Ishikawa (cell line): ENCODE results near the gene ELMOD3.

Source experiments
- CEBPB ChIP-seq: IDR thresholded peaks from 2 replicates; pipeline ENCODE4 v1.6.1; 2012
- CREB1 ChIP-seq: IDR thresholded peaks from 2 replicates; pipeline ENCODE4 v1.6.1; 2012; ENCODE audit warnings: low read depth
- EGR1 ChIP-seq: IDR thresholded peaks from 2 replicates; pipeline ENCODE4 v1.6.1; 2012
- EP300 ChIP-seq: IDR thresholded peaks from 2 replicates; pipeline ENCODE4 v1.6.1; 2012; ENCODE audit warnings: borderline replicate concordance
- FOXM1 ChIP-seq: IDR thresholded peaks from 2 replicates; pipeline ENCODE4 v1.6.1; 2012; ENCODE audit warnings: low read depth, borderline replicate concordance
- MAX ChIP-seq: IDR thresholded peaks from 2 replicates; pipeline ENCODE4 v1.6.1; 2012
- NFIC ChIP-seq: IDR thresholded peaks from 2 replicates; pipeline ENCODE4 v1.6.1; 2012
- RAD21 ChIP-seq: IDR thresholded peaks from 2 replicates; pipeline ENCODE4 v1.6.1; 2012; ENCODE audit warnings: low read depth
- REST ChIP-seq: IDR thresholded peaks from 2 replicates; pipeline ENCODE4 v1.6.1; 2012; ENCODE audit warnings: low read depth, mild to moderate bottlenecking
- TAF1 ChIP-seq: IDR thresholded peaks from 2 replicates; pipeline ENCODE4 v1.6.1; 2012; ENCODE audit warnings: low read depth, mild to moderate bottlenecking
- TCF12 ChIP-seq: IDR thresholded peaks from 2 replicates; pipeline ENCODE4 v1.6.1; 2012; ENCODE audit warnings: low read depth
- TEAD4 ChIP-seq: IDR thresholded peaks from 2 replicates; pipeline ENCODE4 v1.6.1; 2012
- USF1 ChIP-seq: IDR thresholded peaks from 2 replicates; pipeline ENCODE4 v1.6.1; 2012
- YY1 ChIP-seq: IDR thresholded peaks from 2 replicates; pipeline ENCODE4 v1.6.1; 2012; ENCODE audit warnings: low read depth
- ZBTB7A ChIP-seq: IDR thresholded peaks from 2 replicates; pipeline ENCODE4 v1.6.1; 2012; ENCODE audit warnings: low read depth

ELMOD3 gene

GRCh38 chr2:85368921-85369320, 14.4 kb downstream of the ELMOD3 start:
- TF ChIP-seq CREB1 (no peak), ZBTB7A (no peak), YY1 (no peak), FOXM1 (no peak)

GRCh38 chr2:85369500-85369899, 14.9 kb downstream of the ELMOD3 start:
- no peak for TF ChIP-seq TAF1
- no peak for TF ChIP-seq TEAD4
- TF ChIP-seq FOXM1, result no peak
- no peak for TF ChIP-seq USF1
- no peak for TF ChIP-seq TCF12
- no peak for TF ChIP-seq ZBTB7A
- no peak for TF ChIP-seq RAD21
- TF ChIP-seq REST, result no peak
- TF ChIP-seq MAX, result no peak
- no peak for TF ChIP-seq NFIC
- TF ChIP-seq CREB1, result no peak
- no peak for TF ChIP-seq CEBPB
- TF ChIP-seq YY1, result no peak
- no peak for TF ChIP-seq EGR1
- TF ChIP-seq EP300, result no peak

GRCh38 chr2:85371045-85371444, 16.5 kb downstream of the ELMOD3 start:
- TF ChIP-seq CEBPB (no peak), NFIC (no peak), MAX (no peak), EGR1 (no peak), TAF1 (no peak), TCF12 (no peak), CREB1 (no peak), TEAD4 (no peak), FOXM1 (no peak), RAD21 (no peak), ZBTB7A (no peak), REST (no peak), YY1 (no peak), USF1 (no peak), EP300 (no peak)

- TF ChIP-seq FOXM1, result no peak
- no peak for TF ChIP-seq YY1
- TF ChIP-seq EP300, result no peak
- no peak for TF ChIP-seq RAD21
- TF ChIP-seq TEAD4, result no peak
- TF ChIP-seq MAX, result no peak
- TF ChIP-seq NFIC, result no peak
- no peak for TF ChIP-seq USF1
- no peak for TF ChIP-seq REST
- TF ChIP-seq CREB1, result no peak
- TF ChIP-seq TCF12, result no peak
- no peak for TF ChIP-seq TAF1
- TF ChIP-seq CEBPB, result no peak
- TF ChIP-seq EGR1, result no peak
- no peak for TF ChIP-seq ZBTB7A
Observed at GRCh38 chr2:85376291-85377065, 21.9 kb downstream of the ELMOD3 start.
